HPDE6-E6E7 (cell line): ENCODE measurements around the gene EIF3A.

Experiments
- DNase-seq: peaks from one replicate; pipeline ENCODE4 v3.0.0; 2011; ENCODE audit warnings: missing footprints; ENCODE audit errors: extremely low spot score

The EIF3A gene

GRCh38 chr10:119005362-119006043, 75.1 kb downstream of the EIF3A start:
- no peak for DNase-seq

GRCh38 chr10:119003572-119004289, 76.9 kb downstream of the EIF3A start:
- no peak for DNase-seq

DNA sequence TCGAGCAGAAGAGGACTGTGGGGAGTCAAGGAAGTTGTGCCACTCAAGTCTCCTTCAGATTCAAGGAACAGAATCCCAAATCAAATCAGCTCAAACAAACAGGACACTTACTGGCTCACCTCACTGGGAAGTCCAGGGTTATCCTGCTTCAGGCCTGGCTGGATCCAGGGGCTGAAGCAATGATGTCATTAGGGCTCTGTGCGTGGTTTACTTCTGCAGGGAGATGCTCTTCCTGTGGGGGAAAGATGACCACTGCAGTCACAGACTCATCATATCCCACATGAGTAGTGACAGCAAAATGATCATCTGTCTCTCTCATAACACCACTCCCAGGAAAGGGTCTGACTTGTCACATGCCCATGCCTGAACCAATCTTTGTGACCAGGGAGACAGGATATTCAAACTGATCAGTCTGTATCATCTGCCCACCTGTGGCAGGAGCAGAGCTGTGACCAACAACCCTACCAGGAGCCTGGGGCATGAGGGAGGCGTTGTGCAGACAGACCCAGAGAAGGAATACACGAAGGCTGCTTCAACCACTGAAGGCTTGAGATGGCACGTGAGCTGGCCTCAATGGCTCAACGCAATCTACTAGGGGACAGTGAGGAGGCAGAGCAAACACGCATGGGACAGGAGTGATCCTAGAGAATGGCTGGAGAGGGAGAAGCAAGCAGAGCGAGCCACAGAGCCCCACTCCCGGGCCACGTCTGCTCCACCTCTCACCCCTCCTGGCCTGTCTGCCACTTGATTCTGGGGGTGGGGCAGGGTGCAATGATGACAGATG, 78.7 kb downstream of the EIF3A start:
- no peak for DNase-seq

GRCh38 chr10:118998183-118998582, 82.4 kb downstream of the EIF3A start:
- no peak for DNase-seq

DNA sequence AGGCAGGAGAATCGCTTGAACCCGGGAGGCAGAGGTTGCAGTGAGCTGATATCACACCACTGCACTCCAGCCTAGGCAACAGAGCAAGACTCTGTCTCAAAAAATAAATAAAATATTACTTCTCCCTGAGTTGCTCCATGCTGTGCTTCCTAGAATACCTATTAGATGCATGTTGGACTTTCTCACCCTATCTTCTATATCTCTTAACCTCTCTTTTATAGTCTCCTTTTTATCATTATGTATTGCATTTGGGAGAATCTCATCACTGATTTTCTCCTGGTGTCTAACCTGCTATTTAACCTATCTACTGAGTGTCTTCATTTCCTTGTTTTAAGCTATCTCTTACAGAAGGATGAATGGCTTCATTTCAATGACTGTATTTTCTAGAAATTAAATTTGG, 83.2 kb downstream of the EIF3A start:
- DNase-seq: no peak

DNA sequence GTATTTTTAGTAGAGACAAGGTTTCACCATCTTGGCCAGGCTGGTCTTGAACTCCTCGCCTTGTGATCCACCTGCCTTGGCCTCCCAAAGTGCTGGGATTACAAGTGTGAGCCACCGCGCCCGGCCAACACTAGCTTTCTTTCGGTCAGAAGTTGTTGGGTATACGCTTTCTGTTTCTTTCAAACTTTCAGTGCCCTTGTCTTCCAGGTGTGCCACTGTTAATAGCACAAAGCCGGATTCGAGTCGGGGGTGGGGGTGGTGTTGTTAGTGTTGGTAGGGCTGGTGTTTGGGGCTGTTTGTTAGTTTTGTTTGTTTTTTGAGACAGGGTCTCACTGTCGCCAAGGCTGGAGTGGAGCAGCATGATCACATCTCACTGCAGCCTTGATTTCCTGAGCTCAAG, 84.9 kb downstream of the EIF3A start:
- no peak for DNase-seq

- no peak for DNase-seq
These were observed 86.3 kb downstream of the EIF3A start for GRCh38 chr10:118994321-118994720.

GRCh38 chr10:118993214-118993613, 87.4 kb downstream of the EIF3A start:
- no peak for DNase-seq

DNA sequence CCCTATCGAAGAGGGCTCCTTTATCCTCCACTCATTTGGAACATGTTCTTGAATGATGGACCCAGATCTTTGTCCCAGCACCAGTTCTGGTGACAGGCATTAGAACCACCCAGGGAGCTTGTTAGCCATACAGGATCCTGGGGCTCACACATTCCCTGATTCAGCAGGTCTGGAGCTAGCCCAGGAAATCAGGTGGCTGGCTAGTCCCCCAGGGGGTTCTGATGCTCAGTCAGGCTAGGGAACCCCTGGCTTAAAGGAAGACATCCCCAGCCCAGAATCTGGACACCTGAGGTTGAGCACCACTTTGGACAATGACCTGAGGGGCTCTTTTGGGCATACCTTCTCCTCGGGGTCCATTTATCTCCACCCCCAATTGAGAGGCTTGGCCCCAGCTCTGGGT, 88.1 kb downstream of the EIF3A start:
- no peak for DNase-seq

- no peak for DNase-seq
These were observed 90.3 kb downstream of the EIF3A start for GRCh38 chr10:118990326-118990725.

- no peak for DNase-seq
These were observed 93.5 kb downstream of the EIF3A start for GRCh38 chr10:118986815-118987790.

GRCh38 chr10:118985576-118985975, 95.0 kb downstream of the EIF3A start:
- DNase-seq: no peak
